ENCODE data around the gene TENM3. TPM values are rescaled to one million over a fixed set of nuclear protein-coding genes. Genes with fewer than 3 reads are reported as not detected.

Gene TENM3
- total RNA-seq, 1 experiment from 2014 or later = 57.4 TPM

DNA sequence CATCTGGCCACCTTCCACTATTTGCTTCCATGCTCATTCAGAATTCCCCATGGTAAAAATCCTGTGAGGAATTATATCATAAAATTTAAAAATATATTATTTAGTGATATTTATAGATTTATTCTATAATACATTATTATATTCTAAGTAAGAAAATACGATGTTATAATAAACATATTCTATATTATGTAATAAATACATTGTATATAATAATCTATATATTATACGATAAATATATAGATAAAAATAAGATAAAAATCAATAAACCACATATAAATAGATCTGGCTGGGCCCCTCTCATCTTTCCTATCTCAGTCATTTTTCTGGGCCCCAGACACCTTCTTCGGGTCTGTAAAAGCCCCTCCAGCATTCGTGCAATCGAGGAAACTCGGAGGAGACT is 605.5 kb downstream of the TENM3 start:
- no peaks in the 10 kb centered on the region for H3K4me1 ChIP-seq
- DNase-seq = no peak
- H3K27ac ChIP-seq = no peak overlapping the region
- no peaks in the 10 kb centered on the region; the same call in 1 of the 2 replicates for H3K9me3 ChIP-seq (replicated peaks)
- no peak overlapping the region for H3K4me3 ChIP-seq
- no peaks in the 10 kb centered on the region for H3K36me3 ChIP-seq
- no peaks in the 10 kb centered on the region for H3K27me3 ChIP-seq
